Activated CD8-positive, alpha-beta memory T cell treated with anti-CD3 and anti-CD28 coated beads for 4 hours (primary cell): ENCODE data around the gene ASMT.
"Not testable (repeated sequence)": the region's sequence is repeated elsewhere in the genome, so short reads cannot be mapped to it uniquely, and the experiment has no call there.

Experiments
- DNase-seq, 2 donors: peaks; one replicate each; pipeline ENCODE4 v3.0.0-alpha.2; 2020; ENCODE audit warnings: low read depth in 2 of 2

ASMT gene

DNA sequence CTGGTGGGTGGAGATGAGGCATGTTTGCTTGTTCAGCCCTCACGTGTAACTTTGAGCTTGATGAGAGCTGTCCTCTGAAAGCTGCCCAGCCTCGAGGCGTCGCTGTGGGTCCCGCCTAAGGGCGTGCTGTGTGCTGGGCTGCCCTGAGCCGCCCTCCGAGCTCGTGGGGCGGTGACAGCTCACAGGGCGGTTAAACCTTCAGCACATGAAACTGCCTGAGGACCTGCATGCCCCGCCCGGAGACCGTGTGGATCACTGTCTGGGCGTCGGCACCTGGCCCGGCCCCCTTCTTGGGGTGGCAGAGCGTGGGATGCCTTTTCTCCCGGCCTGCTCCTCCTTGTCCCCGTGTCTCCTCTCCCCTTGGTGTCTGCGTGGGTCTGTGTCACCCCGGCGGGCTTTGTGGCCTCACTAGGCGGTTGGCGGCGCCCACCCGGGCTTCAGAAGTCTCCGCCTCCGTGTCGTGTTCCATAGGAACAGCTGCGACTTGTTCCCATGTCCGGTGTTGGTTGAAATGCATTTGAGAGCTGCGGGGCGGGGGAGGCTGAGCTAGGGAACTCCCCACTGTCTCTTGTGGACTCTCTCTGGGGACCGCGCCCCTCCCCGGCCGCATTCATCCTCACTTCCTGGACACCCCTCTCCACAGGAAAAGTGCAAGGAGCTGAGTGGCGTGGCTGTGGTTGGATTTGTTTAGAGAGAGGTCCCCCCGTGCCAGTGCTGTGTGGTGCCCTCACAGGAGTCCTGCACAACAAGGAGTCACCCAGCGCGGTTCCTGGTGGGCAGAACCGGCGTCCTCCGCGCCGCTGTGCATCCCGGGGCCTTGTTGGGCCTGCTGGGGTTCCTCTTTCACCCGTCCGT lies 16.6 kb upstream of the ASMT start:
- no peak for DNase-seq

GRCh38 chrX:1598876-1599790 lies 15.7 kb upstream of the ASMT start:
- no peak for DNase-seq

GRCh38 chrX:1599791-1600405 lies 15.0 kb upstream of the ASMT start:
- DNase-seq, result no peak

DNA sequence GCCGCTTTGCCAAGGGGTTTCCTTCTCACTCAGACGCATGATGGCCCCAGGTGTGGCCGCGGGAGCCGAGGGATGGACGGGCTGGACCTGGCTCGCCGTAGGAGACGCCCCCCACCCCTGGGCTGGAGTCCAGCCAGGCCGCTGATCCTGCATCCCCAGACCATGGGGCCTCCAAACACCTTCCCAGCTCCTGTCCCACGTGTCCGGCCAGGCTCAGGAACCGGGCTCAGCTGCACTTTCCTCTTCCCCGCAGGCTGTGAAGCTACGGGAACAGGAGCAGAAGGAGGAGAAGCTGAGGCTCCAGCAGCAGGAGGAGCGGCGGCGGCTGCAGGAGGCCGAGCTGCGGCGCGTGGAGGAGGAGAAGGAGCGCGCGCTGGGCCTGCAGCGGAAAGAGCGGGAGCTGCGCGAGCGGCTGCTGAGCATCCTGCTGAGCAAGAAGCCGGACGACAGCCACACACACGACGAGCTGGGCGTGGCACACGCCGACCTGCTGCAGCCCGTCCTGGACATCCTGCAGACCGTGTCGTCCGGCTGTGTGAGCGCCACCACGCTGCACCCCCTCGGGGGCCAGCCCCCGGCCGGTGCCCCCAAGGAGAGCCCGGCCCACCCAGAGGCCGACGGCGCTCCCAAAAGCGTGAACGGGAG lies 14.3 kb upstream of the ASMT start:
- DNase-seq, result no peak

DNA sequence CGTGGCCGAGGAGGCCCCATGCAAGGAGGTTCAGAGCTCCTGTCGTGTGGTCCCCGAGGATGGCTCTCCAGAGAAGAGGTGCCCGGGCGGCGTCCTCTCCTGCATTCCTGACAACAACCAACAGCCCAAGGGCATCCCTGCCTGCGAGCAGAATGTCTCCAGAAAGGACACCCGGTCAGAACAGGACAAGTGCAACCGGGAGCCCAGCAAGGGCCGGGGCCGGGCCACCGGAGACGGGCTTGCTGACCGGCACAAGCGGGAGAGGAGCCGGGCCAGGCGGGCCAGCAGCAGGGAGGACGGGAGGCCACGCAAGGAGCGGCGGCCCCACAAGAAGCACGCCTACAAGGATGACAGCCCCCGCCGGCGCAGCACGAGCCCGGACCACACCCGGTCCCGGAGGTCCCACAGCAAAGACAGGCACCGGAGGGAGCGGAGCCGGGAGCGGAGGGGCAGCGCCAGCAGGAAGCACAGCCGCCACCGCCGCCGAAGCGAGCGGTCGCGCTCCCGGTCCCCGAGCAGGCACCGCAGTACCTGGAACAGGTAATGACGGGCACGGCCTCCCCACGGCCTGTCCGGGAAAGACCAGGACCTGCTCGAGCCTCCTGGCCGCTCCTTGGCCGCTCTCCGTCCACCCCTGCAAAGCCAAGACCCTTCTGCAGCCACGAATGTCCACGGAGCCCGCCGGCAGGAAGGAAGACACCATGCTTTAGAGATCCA lies 13.7 kb upstream of the ASMT start:
- DNase-seq, result no peak

- no peak for DNase-seq
Measured at GRCh38 chrX:1601768-1602085, 13.1 kb upstream of the ASMT start.

DNA sequence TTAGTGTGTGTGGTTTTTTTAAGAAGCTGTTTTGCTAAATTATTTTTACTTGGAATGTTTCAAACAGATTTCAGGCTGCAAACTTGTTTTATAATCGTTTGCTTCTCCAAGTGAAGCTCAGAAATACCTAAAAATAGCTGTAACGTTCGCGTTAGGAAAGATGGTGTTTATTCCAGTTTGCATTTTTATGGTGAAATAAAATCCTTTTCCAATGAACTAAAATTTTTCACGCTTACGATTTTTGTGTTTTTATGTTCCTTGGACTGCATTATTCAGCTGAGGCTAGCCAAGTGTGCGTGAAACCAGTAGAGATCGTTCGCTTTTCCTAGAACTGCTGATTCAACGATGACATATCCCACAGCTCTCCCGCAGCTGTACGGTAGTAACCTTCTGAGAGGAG lies 12.6 kb upstream of the ASMT start:
- DNase-seq, result no peak

DNA sequence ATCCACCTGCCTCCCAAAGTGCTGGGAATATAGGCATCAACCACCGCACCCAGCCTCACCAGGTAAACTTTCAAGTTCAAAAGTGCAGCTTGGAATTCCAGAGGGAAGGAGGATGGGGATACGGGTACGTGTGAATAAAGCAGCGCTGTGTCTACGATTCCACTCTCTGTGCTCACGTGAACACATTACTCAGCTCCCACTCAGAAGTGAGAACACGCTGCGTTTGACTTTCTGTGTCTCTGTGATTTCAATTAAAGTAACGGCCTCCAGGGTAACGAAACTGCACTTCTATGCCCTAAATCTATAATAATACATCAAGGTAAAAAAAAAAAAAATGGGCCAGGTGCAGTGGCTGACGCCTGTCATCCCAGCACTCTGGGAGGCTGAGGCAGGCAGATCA lies 8.4 kb upstream of the ASMT start:
- DNase-seq, result no peak

GRCh38 chrX:1609311-1609710 lies 5.5 kb upstream of the ASMT start:
- DNase-seq, result no peak

- DNase-seq, result no peak
Measured at GRCh38 chrX:1609762-1610161, 5.1 kb upstream of the ASMT start.

DNA sequence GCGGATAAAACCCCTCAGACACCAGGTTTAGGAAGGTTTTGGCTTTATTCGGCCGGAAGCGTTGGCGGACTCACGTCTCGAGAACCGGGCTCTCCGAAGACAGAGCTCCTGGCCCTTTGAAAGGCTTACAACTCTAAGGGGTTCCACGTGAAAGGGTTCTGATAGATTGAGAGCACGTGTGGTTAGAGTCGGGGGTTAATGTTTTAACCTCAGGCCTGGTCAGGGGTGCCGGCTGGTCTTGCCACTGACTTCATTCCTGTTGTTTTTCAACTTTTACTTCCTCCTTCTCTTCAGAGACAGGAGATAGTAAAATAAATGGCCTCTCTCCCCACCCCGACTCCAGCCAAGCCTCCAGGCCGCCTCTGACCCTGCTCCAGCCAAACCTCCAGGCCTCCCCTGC lies 4.7 kb upstream of the ASMT start:
- DNase-seq, result no peak

- no peak for DNase-seq
Measured at GRCh38 chrX:1610736-1611135, 4.1 kb upstream of the ASMT start.

DNA sequence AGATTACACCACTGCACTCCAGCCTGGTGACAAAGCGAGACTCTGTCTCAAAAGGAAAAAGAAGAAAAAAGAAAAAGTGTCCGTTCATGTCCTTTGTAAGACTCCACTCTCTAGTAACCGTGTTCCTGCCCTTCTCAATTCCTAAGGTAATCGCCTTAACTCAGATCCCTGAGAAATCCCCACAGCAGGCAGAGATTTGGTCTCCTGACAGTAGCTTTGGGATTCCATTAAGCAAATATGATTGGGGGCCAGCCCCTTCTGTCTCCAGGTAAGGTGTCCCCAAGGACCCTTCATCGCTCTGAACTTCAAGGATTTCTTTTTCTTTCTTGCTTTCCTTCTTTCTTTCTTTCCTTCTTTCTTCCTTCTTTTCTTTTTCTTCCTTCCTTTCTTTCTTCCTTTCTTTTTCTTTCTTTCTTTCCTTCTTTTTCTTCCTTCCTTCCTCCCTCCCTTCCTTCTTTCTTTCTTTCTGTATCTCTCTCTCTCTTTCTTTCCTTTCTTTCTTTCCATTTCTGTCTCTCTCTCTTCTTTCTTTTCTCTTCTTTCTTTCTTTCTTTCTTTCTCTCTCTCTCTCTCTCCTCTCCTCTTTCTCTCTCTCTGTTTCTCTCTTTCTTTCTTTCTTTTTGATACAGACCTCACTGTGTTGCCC lies 2.1 kb upstream of the ASMT start:
- no peak for DNase-seq

DNA sequence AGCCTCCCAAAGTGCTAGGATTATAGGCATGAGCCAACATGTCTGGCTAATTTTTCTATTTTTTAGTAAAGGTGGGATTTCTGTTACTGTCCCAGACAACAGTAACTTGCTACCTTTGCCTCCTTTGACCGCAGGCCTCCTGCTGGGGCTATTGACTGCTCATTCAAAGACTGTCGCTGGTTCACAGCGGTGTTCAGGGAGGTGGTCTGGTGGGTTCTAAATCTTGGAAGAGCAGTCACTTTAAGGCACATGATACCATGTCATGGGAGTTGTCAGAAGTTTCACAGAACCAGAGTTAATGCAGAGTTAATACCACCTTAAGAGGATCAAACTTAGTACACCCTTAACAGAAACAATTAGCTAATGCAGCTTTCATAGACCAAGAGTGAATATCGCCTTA lies 3.8 kb downstream of the ASMT start:
- DNase-seq, result no peak

DNA sequence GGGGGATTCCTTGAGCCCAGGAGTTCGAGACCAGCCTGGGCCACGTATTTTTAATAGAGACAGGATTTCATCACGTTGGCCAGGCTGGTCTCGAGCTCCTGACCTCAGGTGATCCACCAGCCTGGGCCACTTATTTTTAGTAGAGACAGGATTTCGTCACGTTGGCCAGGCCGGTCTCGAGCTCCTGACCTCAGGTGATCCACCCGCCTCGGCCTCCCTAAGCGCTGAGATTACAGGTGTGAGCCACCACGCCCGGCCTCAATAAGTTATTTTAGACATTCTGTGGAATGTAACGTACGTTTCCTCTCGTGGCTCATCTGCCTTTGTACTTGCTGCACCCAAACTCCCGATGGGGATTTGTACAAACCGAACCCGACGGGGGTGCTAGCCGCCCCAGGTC lies 8.8 kb downstream of the ASMT start:
- DNase-seq, result no peak

DNA sequence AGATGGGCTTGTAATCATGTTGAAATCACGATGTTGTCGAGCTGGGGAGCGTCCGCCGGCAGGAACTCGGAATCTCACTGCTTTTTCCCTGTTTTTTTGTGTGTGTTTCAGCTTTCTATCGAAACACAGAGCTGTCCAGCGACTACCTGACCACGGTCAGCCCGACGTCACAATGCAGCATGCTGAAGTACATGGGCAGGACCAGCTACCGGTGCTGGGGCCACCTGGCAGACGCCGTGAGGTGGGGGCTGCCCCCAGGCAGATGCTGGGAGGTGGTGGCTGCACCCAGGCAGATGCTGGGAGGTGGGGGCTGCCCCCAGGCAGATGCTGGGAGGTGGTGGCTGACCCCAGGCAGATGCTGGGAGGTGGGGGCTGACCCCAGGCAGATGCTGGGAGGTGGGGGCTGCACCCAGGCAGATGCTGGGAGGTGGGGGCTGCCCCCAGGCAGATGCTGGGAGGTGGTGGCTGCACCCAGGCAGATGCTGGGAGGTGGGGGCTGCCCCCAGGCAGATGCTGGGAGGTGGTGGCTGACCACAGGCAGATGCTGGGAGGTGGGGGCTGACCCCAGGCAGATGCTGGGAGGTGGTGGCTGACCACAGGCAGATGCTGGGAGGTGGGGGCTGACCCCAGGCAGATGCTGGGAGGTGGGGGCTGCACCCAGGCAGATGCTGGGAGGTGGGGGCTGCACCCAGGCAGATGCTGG lies 9.4 kb downstream of the ASMT start:
- DNase-seq, result not testable (repeated sequence)

DNA sequence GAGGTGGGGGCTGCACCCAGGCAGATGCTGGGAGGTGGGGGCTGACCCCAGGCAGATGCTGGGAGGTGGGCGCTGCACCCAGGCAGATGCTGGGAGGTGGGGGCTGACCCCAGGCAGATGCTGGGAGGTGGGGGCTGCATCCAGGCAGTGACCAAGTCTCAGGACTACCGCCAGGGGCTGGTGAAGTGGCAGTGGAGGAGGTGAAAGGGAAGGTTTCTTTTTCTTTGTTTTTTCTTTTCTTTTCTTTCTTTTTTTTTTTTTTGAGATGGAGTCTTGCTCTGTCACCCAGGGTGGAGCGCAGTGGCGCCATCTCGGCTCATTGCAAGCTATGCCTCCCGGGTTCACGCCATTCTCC lies 10.0 kb downstream of the ASMT start:
- not testable (repeated sequence) for DNase-seq

GRCh38 chrX:1629244-1629643 lies 14.4 kb downstream of the ASMT start:
- no peak for DNase-seq

DNA sequence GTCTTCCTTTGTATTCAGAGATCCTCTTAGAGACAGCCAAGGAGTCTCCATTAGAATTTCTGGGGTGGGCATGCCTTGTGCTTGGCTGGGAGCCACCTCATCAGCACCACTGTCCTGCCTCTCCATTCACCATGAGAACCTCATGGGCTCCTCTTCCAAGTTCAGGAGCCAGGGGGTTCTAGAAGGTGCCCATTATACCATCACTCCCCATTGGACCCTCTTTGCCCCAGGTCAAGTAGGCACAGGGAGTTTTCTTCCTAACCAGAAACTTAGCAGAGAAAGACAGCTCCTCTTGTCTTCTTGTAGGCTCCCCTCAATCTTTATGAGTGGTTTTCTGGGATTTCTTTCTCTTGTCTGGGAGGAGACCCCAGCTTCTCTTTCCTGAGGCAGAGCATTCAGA lies 31.1 kb downstream of the ASMT start:
- no peak for DNase-seq

GRCh38 chrX:1649621-1650020 lies 34.8 kb downstream of the ASMT start:
- DNase-seq, result no peak
